K562 (cell line): ENCODE measurements around the gene EIF4EBP2. TPM values are rescaled to one million over a fixed set of nuclear protein-coding genes. Genes with fewer than 3 reads are reported as not detected.

ENCODE experiments used
- FOSL1 ChIP-seq: fragments of 200-800 bp; sonication (Bioruptor generic); conservative IDR thresholded peaks from 2 replicates; pipeline ENCODE4 v1.6.1; 2016; ENCODE audit warnings: missing genetic modification characterization, missing compliant biosample characterization
- GTF2A2 ChIP-seq: IDR thresholded peaks from 2 replicates; pipeline ENCODE4 v1.6.1; 2016; ENCODE audit warnings: mild to moderate bottlenecking, missing genetic modification characterization, missing compliant biosample characterization
- KAT7 ChIP-seq: sonication (generic); formaldehyde crosslinking; IDR thresholded peaks from 2 replicates; pipeline ENCODE4 v1.8.0; 2022; ENCODE audit warnings: missing genetic modification reagents, mild to moderate bottlenecking, borderline replicate concordance
- NCOR1 ChIP-seq: fragments of 450-650 bp; IDR thresholded peaks from 2 replicates; pipeline ENCODE4 v1.6.1; 2016; ENCODE audit warnings: mild to moderate bottlenecking, moderate library complexity
- SRSF1 ChIP-seq: fragments of 200-400 bp; formaldehyde crosslinking; IDR thresholded peaks from 2 replicates; pipeline ENCODE4 v1.6.1; 2017; ENCODE audit warnings: mild to moderate bottlenecking, low read depth, low read length, moderate library complexity
- ZNF282 ChIP-seq: sonication (generic); formaldehyde crosslinking; IDR thresholded peaks from 2 replicates; pipeline ENCODE4 v1.8.1; 2023; ENCODE audit warnings: missing genetic modification reagents
- ZNF699 ChIP-seq: fragments of 250-450 bp; sonication (Bioruptor Pico); IDR thresholded peaks from 2 replicates; pipeline ENCODE4 v1.8.0; 2021; ENCODE audit warnings: mild to moderate bottlenecking, moderate library complexity; ENCODE audit not compliant: insufficient replicate concordance
- polyA plus RNA-seq, 8 experiments: library from polyadenylated mRNA; depleted of rRNA in 4 of 8; stranded (reverse) in 5 of 8; unstranded in 3 of 8; fragments of >200 nt; fragmentation: Nextera tagmentation in 2 of 8; fragmentation: Illumina TruSeq in 1 of 8; extraction: Ambion mirVana in 2 of 8; extraction: Trizol in 1 of 8; gene quantifications; 2 replicates each; pipeline versions ENCODE4 v1.2.1 to v1.2.3, GENCODE V29; 2011 to 2014; ENCODE audit warnings: inconsistent platforms in 1 of 8, missing spikeins in 1 of 8
- total RNA-seq, 7 experiments: library from RNA; depleted of rRNA in 6 of 7; stranded (reverse); fragments of >200 nt in 6 of 7; fragmentation: Illumina TruSeq in 2 of 7; extraction: Trizol in 2 of 7; gene quantifications; 2 replicates each; pipeline versions ENCODE4 v1.2.1 to v1.2.3, GENCODE V29; 2011 to 2021; ENCODE audit warnings: low replicate concordance in 1 of 7
- TF ChIP-seq, protein P1 (sequence below): fragments of 250-450 bp; sonication (Bioruptor Pico); IDR thresholded peaks from 2 replicates; pipeline ENCODE4 v1.4.0; 2020; ENCODE audit warnings: mild to moderate bottlenecking, moderate library complexity
- TF ChIP-seq, protein P2 (sequence below): sonication (generic); formaldehyde crosslinking; IDR thresholded peaks from 2 replicates; pipeline ENCODE4 v1.8.0; 2022; ENCODE audit warnings: mild to moderate bottlenecking, missing genetic modification reagents
- TF ChIP-seq, protein P3 (sequence below): fragments of 450-650 bp; formaldehyde crosslinking; IDR thresholded peaks from 2 replicates; pipeline ENCODE4 v1.4.0; 2020; ENCODE audit warnings: mild to moderate bottlenecking, moderate library complexity
- TF ChIP-seq, protein P4 (sequence below): fragments of 200-600 bp; sonication (generic); IDR thresholded peaks from one replicate; pipeline ENCODE4 v1.6.1; 2012; ENCODE audit warnings: mild to moderate bottlenecking, low read depth, low read length, inconsistent platforms

Gene EIF4EBP2
- total and polyA plus RNA-seq, 9 of the 15 experiments (the other 6 are each of a cell fraction or from before 2014, with no cell fraction given) = 16.1 to 67.5 (median 38.3) TPM

DNA sequence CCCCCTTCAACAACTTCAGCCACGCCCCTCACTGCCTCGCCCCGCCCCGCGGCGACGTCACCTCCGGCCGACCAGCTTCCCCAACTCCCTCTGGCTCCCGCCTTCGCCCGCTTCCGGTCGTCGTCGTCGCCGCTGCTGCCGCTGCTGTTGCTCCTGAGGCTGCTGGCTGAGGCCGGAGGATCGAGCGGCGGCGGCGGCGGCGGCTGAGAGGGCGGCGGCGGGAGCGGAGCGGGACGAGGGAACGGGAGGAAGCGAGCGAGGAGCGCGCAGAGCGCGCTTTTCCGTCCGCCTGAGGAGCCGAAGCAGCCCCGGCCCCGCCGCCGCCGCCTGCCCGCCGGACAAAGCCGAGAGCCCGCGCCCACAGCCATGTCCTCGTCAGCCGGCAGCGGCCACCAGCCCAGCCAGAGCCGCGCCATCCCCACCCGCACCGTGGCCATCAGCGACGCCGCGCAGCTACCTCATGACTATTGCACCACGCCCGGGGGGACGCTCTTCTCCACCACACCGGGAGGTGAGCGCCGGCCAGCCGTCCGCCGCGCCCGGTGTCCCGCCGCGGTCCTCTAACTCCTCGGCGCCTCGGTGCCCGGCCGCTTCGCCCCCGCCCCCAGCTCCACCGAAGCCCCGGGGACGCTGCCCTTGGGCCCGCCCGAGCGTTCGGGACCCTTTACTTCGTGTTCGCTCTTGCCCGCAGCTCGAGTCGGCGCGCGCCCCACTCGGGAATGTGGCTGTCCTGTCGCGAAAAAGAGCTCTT, at the start of gene EIF4EBP2 (continued):
- TF ChIP-seq, protein P1, sequence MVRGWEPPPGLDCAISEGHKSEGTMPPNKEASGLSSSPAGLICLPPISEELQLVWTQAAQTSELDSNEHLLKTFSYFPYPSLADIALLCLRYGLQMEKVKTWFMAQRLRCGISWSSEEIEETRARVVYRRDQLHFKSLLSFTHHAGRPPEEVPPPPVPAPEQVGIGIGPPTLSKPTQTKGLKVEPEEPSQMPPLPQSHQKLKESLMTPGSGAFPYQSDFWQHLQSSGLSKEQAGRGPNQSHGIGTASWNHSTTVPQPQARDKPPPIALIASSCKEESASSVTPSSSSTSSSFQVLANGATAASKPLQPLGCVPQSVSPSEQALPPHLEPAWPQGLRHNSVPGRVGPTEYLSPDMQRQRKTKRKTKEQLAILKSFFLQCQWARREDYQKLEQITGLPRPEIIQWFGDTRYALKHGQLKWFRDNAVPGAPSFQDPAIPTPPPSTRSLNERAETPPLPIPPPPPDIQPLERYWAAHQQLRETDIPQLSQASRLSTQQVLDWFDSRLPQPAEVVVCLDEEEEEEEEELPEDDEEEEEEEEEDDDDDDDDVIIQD = no peak
- TF ChIP-seq, protein P2, sequence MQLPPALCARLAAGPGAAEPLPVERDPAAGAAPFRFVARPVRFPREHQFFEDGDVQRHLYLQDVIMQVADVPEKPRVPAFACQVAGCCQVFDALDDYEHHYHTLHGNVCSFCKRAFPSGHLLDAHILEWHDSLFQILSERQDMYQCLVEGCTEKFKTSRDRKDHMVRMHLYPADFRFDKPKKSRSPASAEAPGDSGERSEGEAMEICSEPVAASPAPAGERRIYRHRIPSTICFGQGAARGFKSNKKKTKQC (CRISPR knock-in tag) = peak; percentile 28
- TF ChIP-seq ZNF282 (CRISPR knock-in tag) = 0 out of 2 replicates have a peak, but pooled peaks have one; percentile 91
- TF ChIP-seq ZNF699 (CRISPR knock-in tag) = no peak
- peak; percentile 60; the same call in 1 of the 2 replicates for TF ChIP-seq GTF2A2 (tag)
- TF ChIP-seq, protein P3, sequence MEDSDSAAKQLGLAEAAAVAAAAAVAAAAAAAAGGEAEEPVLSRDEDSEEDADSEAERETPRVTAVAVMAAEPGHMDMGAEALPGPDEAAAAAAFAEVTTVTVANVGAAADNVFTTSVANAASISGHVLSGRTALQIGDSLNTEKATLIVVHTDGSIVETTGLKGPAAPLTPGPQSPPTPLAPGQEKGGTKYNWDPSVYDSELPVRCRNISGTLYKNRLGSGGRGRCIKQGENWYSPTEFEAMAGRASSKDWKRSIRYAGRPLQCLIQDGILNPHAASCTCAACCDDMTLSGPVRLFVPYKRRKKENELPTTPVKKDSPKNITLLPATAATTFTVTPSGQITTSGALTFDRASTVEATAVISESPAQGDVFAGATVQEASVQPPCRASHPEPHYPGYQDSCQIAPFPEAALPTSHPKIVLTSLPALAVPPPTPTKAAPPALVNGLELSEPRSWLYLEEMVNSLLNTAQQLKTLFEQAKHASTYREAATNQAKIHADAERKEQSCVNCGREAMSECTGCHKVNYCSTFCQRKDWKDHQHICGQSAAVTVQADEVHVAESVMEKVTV (CRISPR knock-in tag) = no peak
- TF ChIP-seq KAT7 (CRISPR knock-in tag) = 0 out of 2 replicates have a peak, but pooled peaks have one; percentile 51
- TF ChIP-seq, protein P4, sequence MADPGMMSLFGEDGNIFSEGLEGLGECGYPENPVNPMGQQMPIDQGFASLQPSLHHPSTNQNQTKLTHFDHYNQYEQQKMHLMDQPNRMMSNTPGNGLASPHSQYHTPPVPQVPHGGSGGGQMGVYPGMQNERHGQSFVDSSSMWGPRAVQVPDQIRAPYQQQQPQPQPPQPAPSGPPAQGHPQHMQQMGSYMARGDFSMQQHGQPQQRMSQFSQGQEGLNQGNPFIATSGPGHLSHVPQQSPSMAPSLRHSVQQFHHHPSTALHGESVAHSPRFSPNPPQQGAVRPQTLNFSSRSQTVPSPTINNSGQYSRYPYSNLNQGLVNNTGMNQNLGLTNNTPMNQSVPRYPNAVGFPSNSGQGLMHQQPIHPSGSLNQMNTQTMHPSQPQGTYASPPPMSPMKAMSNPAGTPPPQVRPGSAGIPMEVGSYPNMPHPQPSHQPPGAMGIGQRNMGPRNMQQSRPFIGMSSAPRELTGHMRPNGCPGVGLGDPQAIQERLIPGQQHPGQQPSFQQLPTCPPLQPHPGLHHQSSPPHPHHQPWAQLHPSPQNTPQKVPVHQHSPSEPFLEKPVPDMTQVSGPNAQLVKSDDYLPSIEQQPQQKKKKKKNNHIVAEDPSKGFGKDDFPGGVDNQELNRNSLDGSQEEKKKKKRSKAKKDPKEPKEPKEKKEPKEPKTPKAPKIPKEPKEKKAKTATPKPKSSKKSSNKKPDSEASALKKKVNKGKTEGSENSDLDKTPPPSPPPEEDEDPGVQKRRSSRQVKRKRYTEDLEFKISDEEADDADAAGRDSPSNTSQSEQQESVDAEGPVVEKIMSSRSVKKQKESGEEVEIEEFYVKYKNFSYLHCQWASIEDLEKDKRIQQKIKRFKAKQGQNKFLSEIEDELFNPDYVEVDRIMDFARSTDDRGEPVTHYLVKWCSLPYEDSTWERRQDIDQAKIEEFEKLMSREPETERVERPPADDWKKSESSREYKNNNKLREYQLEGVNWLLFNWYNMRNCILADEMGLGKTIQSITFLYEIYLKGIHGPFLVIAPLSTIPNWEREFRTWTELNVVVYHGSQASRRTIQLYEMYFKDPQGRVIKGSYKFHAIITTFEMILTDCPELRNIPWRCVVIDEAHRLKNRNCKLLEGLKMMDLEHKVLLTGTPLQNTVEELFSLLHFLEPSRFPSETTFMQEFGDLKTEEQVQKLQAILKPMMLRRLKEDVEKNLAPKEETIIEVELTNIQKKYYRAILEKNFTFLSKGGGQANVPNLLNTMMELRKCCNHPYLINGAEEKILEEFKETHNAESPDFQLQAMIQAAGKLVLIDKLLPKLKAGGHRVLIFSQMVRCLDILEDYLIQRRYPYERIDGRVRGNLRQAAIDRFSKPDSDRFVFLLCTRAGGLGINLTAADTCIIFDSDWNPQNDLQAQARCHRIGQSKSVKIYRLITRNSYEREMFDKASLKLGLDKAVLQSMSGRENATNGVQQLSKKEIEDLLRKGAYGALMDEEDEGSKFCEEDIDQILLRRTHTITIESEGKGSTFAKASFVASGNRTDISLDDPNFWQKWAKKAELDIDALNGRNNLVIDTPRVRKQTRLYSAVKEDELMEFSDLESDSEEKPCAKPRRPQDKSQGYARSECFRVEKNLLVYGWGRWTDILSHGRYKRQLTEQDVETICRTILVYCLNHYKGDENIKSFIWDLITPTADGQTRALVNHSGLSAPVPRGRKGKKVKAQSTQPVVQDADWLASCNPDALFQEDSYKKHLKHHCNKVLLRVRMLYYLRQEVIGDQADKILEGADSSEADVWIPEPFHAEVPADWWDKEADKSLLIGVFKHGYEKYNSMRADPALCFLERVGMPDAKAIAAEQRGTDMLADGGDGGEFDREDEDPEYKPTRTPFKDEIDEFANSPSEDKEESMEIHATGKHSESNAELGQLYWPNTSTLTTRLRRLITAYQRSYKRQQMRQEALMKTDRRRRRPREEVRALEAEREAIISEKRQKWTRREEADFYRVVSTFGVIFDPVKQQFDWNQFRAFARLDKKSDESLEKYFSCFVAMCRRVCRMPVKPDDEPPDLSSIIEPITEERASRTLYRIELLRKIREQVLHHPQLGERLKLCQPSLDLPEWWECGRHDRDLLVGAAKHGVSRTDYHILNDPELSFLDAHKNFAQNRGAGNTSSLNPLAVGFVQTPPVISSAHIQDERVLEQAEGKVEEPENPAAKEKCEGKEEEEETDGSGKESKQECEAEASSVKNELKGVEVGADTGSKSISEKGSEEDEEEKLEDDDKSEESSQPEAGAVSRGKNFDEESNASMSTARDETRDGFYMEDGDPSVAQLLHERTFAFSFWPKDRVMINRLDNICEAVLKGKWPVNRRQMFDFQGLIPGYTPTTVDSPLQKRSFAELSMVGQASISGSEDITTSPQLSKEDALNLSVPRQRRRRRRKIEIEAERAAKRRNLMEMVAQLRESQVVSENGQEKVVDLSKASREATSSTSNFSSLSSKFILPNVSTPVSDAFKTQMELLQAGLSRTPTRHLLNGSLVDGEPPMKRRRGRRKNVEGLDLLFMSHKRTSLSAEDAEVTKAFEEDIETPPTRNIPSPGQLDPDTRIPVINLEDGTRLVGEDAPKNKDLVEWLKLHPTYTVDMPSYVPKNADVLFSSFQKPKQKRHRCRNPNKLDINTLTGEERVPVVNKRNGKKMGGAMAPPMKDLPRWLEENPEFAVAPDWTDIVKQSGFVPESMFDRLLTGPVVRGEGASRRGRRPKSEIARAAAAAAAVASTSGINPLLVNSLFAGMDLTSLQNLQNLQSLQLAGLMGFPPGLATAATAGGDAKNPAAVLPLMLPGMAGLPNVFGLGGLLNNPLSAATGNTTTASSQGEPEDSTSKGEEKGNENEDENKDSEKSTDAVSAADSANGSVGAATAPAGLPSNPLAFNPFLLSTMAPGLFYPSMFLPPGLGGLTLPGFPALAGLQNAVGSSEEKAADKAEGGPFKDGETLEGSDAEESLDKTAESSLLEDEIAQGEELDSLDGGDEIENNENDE = no peak
- TF ChIP-seq FOSL1 (tag) = peak; percentile 26; the same call in 1 of the 2 replicates
- no peak for TF ChIP-seq SRSF1
- no peak for TF ChIP-seq NCOR1
